HUES6 (cell line): ENCODE measurements around the gene ABCA13.

ENCODE experiments used
- H3K27ac ChIP-seq: 2 replicates; pipeline ENCODE4 v1.7.0; 2013; ENCODE audit warnings: low read depth, mild to moderate bottlenecking, low read length, inconsistent platforms
- H3K27me3 ChIP-seq: 2 replicates; pipeline ENCODE4 v1.6.1; 2013; ENCODE audit warnings: low read length; ENCODE audit not compliant: control insufficient read depth, insufficient read depth
- H3K36me3 ChIP-seq: 2 replicates; pipeline ENCODE4 v1.6.1; 2013; ENCODE audit warnings: low read length; ENCODE audit not compliant: control insufficient read depth, insufficient read depth
- H3K4me1 ChIP-seq: 2 replicates; pipeline ENCODE4 v1.6.1; 2013; ENCODE audit warnings: low read length; ENCODE audit not compliant: control insufficient read depth, insufficient read depth
- H3K4me3 ChIP-seq: 2 replicates; pipeline ENCODE4 v1.5.1; 2013; ENCODE audit warnings: low read depth, low read length
- H3K9ac ChIP-seq: one replicate; pipeline ENCODE4 v1.6.1; 2013; ENCODE audit warnings: mild to moderate bottlenecking, low read length
- H3K9me3 ChIP-seq: 2 replicates; pipeline ENCODE4 v1.6.1; 2013; ENCODE audit warnings: low read depth, low read length; ENCODE audit not compliant: control insufficient read depth, insufficient read depth

ABCA13 gene

GRCh38 chr7:48321319-48322010 lies 150.2 kb downstream of the ABCA13 start:
- Histone ChIP-seq H3K27ac (no peak overlapping the region), H3K9me3 (peaks cover 17% of the 10 kb centered on the region), H3K36me3 (no peaks in the 10 kb centered on the region), H3K27me3 (no peaks in the 10 kb centered on the region), H3K4me3 (no peak overlapping the region), H3K9ac (no peak overlapping the region), H3K4me1 (no peaks in the 10 kb centered on the region)

GRCh38 chr7:48337012-48337621 lies 165.9 kb downstream of the ABCA13 start:
- no peaks in the 10 kb centered on the region for H3K9me3 ChIP-seq
- no peak overlapping the region for H3K9ac ChIP-seq
- H3K27ac ChIP-seq, result no peak overlapping the region
- no peaks in the 10 kb centered on the region for H3K36me3 ChIP-seq
- no peaks in the 10 kb centered on the region for H3K27me3 ChIP-seq
- peaks cover 8% of the 10 kb centered on the region; the same call in 1 of the 2 replicates for H3K4me1 ChIP-seq
- H3K4me3 ChIP-seq, result no peak overlapping the region

- Histone ChIP-seq H3K4me1 (peaks cover 8% of the 10 kb centered on the region; the same call in 1 of the 2 replicates), H3K27me3 (no peaks in the 10 kb centered on the region), H3K4me3 (no peak overlapping the region), H3K27ac (no peak overlapping the region), H3K9ac (no peak overlapping the region), H3K9me3 (no peaks in the 10 kb centered on the region), H3K36me3 (no peaks in the 10 kb centered on the region)
Observed at GRCh38 chr7:48337781-48338180, 166.5 kb downstream of the ABCA13 start.

- no peak overlapping the region for H3K27ac ChIP-seq
Observed at GRCh38 chr7:48347230-48347825, 176.1 kb downstream of the ABCA13 start.

GRCh38 chr7:48350515-48350914 lies 179.3 kb downstream of the ABCA13 start:
- H3K9me3 ChIP-seq, result no peaks in the 10 kb centered on the region
- H3K27ac ChIP-seq, result no peak overlapping the region
- H3K4me1 ChIP-seq, result no peaks in the 10 kb centered on the region
- no peaks in the 10 kb centered on the region for H3K36me3 ChIP-seq
- no peak overlapping the region for H3K9ac ChIP-seq
- no peak overlapping the region for H3K4me3 ChIP-seq
- no peaks in the 10 kb centered on the region for H3K27me3 ChIP-seq

More at GRCh38 chr7:48347230-48347825, 176.1 kb downstream of the ABCA13 start:
- Histone ChIP-seq H3K4me1 (no peaks in the 10 kb centered on the region), H3K36me3 (no peaks in the 10 kb centered on the region), H3K4me3 (no peak overlapping the region), H3K27me3 (no peaks in the 10 kb centered on the region), H3K9me3 (no peaks in the 10 kb centered on the region), H3K9ac (no peak overlapping the region)

GRCh38 chr7:48351900-48352299 lies 180.6 kb downstream of the ABCA13 start:
- Histone ChIP-seq H3K4me3 (no peak overlapping the region), H3K9me3 (no peaks in the 10 kb centered on the region), H3K9ac (no peak overlapping the region), H3K4me1 (no peaks in the 10 kb centered on the region), H3K27ac (no peak overlapping the region), H3K27me3 (no peaks in the 10 kb centered on the region), H3K36me3 (no peaks in the 10 kb centered on the region)

- Histone ChIP-seq H3K27ac (no peak overlapping the region), H3K9me3 (no peaks in the 10 kb centered on the region), H3K9ac (no peak overlapping the region), H3K4me1 (no peaks in the 10 kb centered on the region), H3K4me3 (no peak overlapping the region), H3K27me3 (no peaks in the 10 kb centered on the region), H3K36me3 (no peaks in the 10 kb centered on the region)
Observed at GRCh38 chr7:48355346-48355745, 184.1 kb downstream of the ABCA13 start.

- Histone ChIP-seq H3K27me3 (no peaks in the 10 kb centered on the region), H3K36me3 (no peaks in the 10 kb centered on the region), H3K9ac (no peak overlapping the region), H3K9me3 (no peaks in the 10 kb centered on the region), H3K4me1 (no peaks in the 10 kb centered on the region), H3K27ac (no peak overlapping the region), H3K4me3 (no peak overlapping the region)
Observed at GRCh38 chr7:48360574-48360973, 189.3 kb downstream of the ABCA13 start.

- H3K9ac ChIP-seq, result no peak overlapping the region
- no peaks in the 10 kb centered on the region for H3K27me3 ChIP-seq
- H3K9me3 ChIP-seq, result no peaks in the 10 kb centered on the region
- no peak overlapping the region for H3K4me3 ChIP-seq
- H3K27ac ChIP-seq, result no peak overlapping the region
- no peaks in the 10 kb centered on the region for H3K4me1 ChIP-seq
- no peaks in the 10 kb centered on the region for H3K36me3 ChIP-seq
Observed at GRCh38 chr7:48363174-48363573, 191.9 kb downstream of the ABCA13 start.

GRCh38 chr7:48365010-48365409 lies 193.8 kb downstream of the ABCA13 start:
- H3K9me3 ChIP-seq, result no peaks in the 10 kb centered on the region
- H3K4me1 ChIP-seq, result no peaks in the 10 kb centered on the region
- H3K27me3 ChIP-seq, result no peaks in the 10 kb centered on the region
- no peak overlapping the region for H3K4me3 ChIP-seq
- H3K36me3 ChIP-seq, result no peaks in the 10 kb centered on the region
- H3K27ac ChIP-seq, result no peak overlapping the region
- no peak overlapping the region for H3K9ac ChIP-seq

- H3K4me1 ChIP-seq, result no peaks in the 10 kb centered on the region
- no peaks in the 10 kb centered on the region for H3K9me3 ChIP-seq
- H3K36me3 ChIP-seq, result no peaks in the 10 kb centered on the region
- no peak overlapping the region for H3K4me3 ChIP-seq
- H3K9ac ChIP-seq, result no peak overlapping the region
- H3K27me3 ChIP-seq, result no peaks in the 10 kb centered on the region
- H3K27ac ChIP-seq, result no peak overlapping the region
Observed at GRCh38 chr7:48366096-48366495, 194.8 kb downstream of the ABCA13 start.
